Measurements from ENCODE around the gene SLC20A1.
A peak's percentile ranks its signal among the peaks of the same experiment; 100 is the strongest.
"Not testable (repeated sequence)": the region's sequence is repeated elsewhere in the genome, so short reads cannot be mapped to it uniquely, and the experiment has no call there.

Gene SLC20A1

GRCh38 chr2:112645310-112646101, at the start of gene SLC20A1:
SLC20A1 (plus strand) TSS chr2:112645939; CDS start chr2:112646829, 890 bp downstream.
- no peaks in the 10 kb centered on the region for H3K9me3 Mint-ChIP-seq
- no peaks in the 10 kb centered on the region for H3K27me3 Mint-ChIP-seq (ENCODE audit: low read depth)
- H3K4me1 Mint-ChIP-seq (ENCODE audit: low read depth): peaks cover 63% of the 10 kb centered on the region
- peak within 1 kb of the TSS; percentile 96 for H3K4me3 Mint-ChIP-seq
- peak; percentile 99 for DNase-seq (ENCODE audit: low spot score)
- H3K36me3 Mint-ChIP-seq (ENCODE audit: low read depth): peaks cover 42% of the 10 kb centered on the region
- peak within 1 kb of the TSS; percentile 95 for H3K27ac Mint-ChIP-seq

GRCh38 chr2:112597537-112598322, 48.0 kb upstream of the SLC20A1 start:
- H3K4me3 Mint-ChIP-seq: no peak overlapping the region
- H3K27ac Mint-ChIP-seq: no peak overlapping the region

GRCh38 chr2:112600634-112601033, 45.1 kb upstream of the SLC20A1 start:
- H3K27me3 Mint-ChIP-seq (ENCODE audit: low read depth): no peaks in the 10 kb centered on the region
- no peaks in the 10 kb centered on the region for H3K36me3 Mint-ChIP-seq (ENCODE audit: low read depth)
- DNase-seq (ENCODE audit: low spot score): no peak
- H3K4me3 Mint-ChIP-seq: no peak overlapping the region
- H3K27ac Mint-ChIP-seq: no peak overlapping the region
- peaks cover 8% of the 10 kb centered on the region for H3K4me1 Mint-ChIP-seq (ENCODE audit: low read depth)
- H3K9me3 Mint-ChIP-seq: no peaks in the 10 kb centered on the region

More at GRCh38 chr2:112597537-112598322, 48.0 kb upstream of the SLC20A1 start:
- DNase-seq (ENCODE audit: low spot score): no peak
- H3K36me3 Mint-ChIP-seq (ENCODE audit: low read depth): peaks cover 2% of the 10 kb centered on the region
- no peaks in the 10 kb centered on the region for H3K9me3 Mint-ChIP-seq
- H3K4me1 Mint-ChIP-seq (ENCODE audit: low read depth): peaks cover 11% of the 10 kb centered on the region
- no peaks in the 10 kb centered on the region for H3K27me3 Mint-ChIP-seq (ENCODE audit: low read depth)

- no peaks in the 10 kb centered on the region for H3K27me3 Mint-ChIP-seq (ENCODE audit: low read depth)
- DNase-seq (ENCODE audit: low spot score): no peak
- no peak overlapping the region for H3K27ac Mint-ChIP-seq
- peaks cover 8% of the 10 kb centered on the region for H3K4me1 Mint-ChIP-seq (ENCODE audit: low read depth)
- no peaks in the 10 kb centered on the region for H3K9me3 Mint-ChIP-seq
- no peaks in the 10 kb centered on the region for H3K36me3 Mint-ChIP-seq (ENCODE audit: low read depth)
- no peak overlapping the region for H3K4me3 Mint-ChIP-seq
These were observed 44.0 kb upstream of the SLC20A1 start for GRCh38 chr2:112601754-112602153.

GRCh38 chr2:112602917-112603316, 42.8 kb upstream of the SLC20A1 start:
- Mint-ChIP-seq H3K4me3 (no peak overlapping the region), H3K9me3 (no peaks in the 10 kb centered on the region), H3K36me3 (ENCODE audit: low read depth) (no peaks in the 10 kb centered on the region), H3K4me1 (ENCODE audit: low read depth) (peaks cover 8% of the 10 kb centered on the region), H3K27me3 (ENCODE audit: low read depth) (no peaks in the 10 kb centered on the region), H3K27ac (no peak overlapping the region)
- no peak for DNase-seq (ENCODE audit: low spot score)

- Mint-ChIP-seq H3K4me1 (ENCODE audit: low read depth) (peaks cover 8% of the 10 kb centered on the region), H3K27me3 (ENCODE audit: low read depth) (no peaks in the 10 kb centered on the region), H3K9me3 (no peaks in the 10 kb centered on the region), H3K36me3 (ENCODE audit: low read depth) (no peaks in the 10 kb centered on the region), H3K4me3 (no peak overlapping the region), H3K27ac (no peak overlapping the region)
- DNase-seq (ENCODE audit: low spot score): no peak
These were observed 42.0 kb upstream of the SLC20A1 start for GRCh38 chr2:112603731-112604130.

GRCh38 chr2:112604952-112605351, 40.8 kb upstream of the SLC20A1 start:
- H3K4me1 Mint-ChIP-seq (ENCODE audit: low read depth): peaks cover 6% of the 10 kb centered on the region
- no peaks in the 10 kb centered on the region for H3K36me3 Mint-ChIP-seq (ENCODE audit: low read depth)
- H3K4me3 Mint-ChIP-seq: no peak overlapping the region
- H3K27ac Mint-ChIP-seq: no peak overlapping the region
- no peaks in the 10 kb centered on the region for H3K27me3 Mint-ChIP-seq (ENCODE audit: low read depth)
- no peaks in the 10 kb centered on the region for H3K9me3 Mint-ChIP-seq
- DNase-seq (ENCODE audit: low spot score): no peak

GRCh38 chr2:112605926-112606325, 39.8 kb upstream of the SLC20A1 start:
- H3K9me3 Mint-ChIP-seq: no peaks in the 10 kb centered on the region
- no peak for DNase-seq (ENCODE audit: low spot score)
- peaks cover 2% of the 10 kb centered on the region for H3K4me1 Mint-ChIP-seq (ENCODE audit: low read depth)
- H3K36me3 Mint-ChIP-seq (ENCODE audit: low read depth): no peaks in the 10 kb centered on the region
- H3K27me3 Mint-ChIP-seq (ENCODE audit: low read depth): peaks cover 8% of the 10 kb centered on the region
- no peak overlapping the region for H3K4me3 Mint-ChIP-seq
- no peak overlapping the region for H3K27ac Mint-ChIP-seq

GRCh38 chr2:112606547-112606946, 39.2 kb upstream of the SLC20A1 start:
- Mint-ChIP-seq H3K9me3 (no peaks in the 10 kb centered on the region), H3K27me3 (ENCODE audit: low read depth) (peaks cover 14% of the 10 kb centered on the region), H3K4me1 (ENCODE audit: low read depth) (no peaks in the 10 kb centered on the region), H3K27ac (no peak overlapping the region), H3K36me3 (ENCODE audit: low read depth) (no peaks in the 10 kb centered on the region), H3K4me3 (no peak overlapping the region)
- no peak for DNase-seq (ENCODE audit: low spot score)

- no peaks in the 10 kb centered on the region for H3K36me3 Mint-ChIP-seq (ENCODE audit: low read depth)
- no peak for DNase-seq (ENCODE audit: low spot score)
- no peaks in the 10 kb centered on the region for H3K9me3 Mint-ChIP-seq
- peaks cover 25% of the 10 kb centered on the region for H3K27me3 Mint-ChIP-seq (ENCODE audit: low read depth)
- H3K27ac Mint-ChIP-seq: no peak overlapping the region
- no peak overlapping the region for H3K4me3 Mint-ChIP-seq
- H3K4me1 Mint-ChIP-seq (ENCODE audit: low read depth): no peaks in the 10 kb centered on the region
These were observed 37.9 kb upstream of the SLC20A1 start for GRCh38 chr2:112607680-112608438.

GRCh38 chr2:112609320-112609719, 36.4 kb upstream of the SLC20A1 start:
- H3K27ac Mint-ChIP-seq; H3K9me3 Mint-ChIP-seq; H3K36me3 Mint-ChIP-seq (ENCODE audit: low read depth); H3K4me3 Mint-ChIP-seq; DNase-seq (ENCODE audit: low spot score); H3K4me1 Mint-ChIP-seq (ENCODE audit: low read depth): not testable (repeated sequence)
- peaks cover 33% of the 10 kb centered on the region for H3K27me3 Mint-ChIP-seq (ENCODE audit: low read depth)

- H3K4me1 Mint-ChIP-seq (ENCODE audit: low read depth); DNase-seq (ENCODE audit: low spot score); H3K36me3 Mint-ChIP-seq (ENCODE audit: low read depth); H3K9me3 Mint-ChIP-seq; H3K4me3 Mint-ChIP-seq; H3K27ac Mint-ChIP-seq: not testable (repeated sequence)
- peaks cover 33% of the 10 kb centered on the region for H3K27me3 Mint-ChIP-seq (ENCODE audit: low read depth)
These were observed 33.5 kb upstream of the SLC20A1 start for GRCh38 chr2:112612283-112612682.

- H3K27ac Mint-ChIP-seq: no peak overlapping the region
- no peaks in the 10 kb centered on the region for H3K4me1 Mint-ChIP-seq (ENCODE audit: low read depth)
- H3K9me3 Mint-ChIP-seq: no peaks in the 10 kb centered on the region
- H3K27me3 Mint-ChIP-seq (ENCODE audit: low read depth): peaks cover 33% of the 10 kb centered on the region
- H3K36me3 Mint-ChIP-seq (ENCODE audit: low read depth): no peaks in the 10 kb centered on the region
- no peak overlapping the region for H3K4me3 Mint-ChIP-seq
- DNase-seq (ENCODE audit: low spot score): no peak
These were observed 31.4 kb upstream of the SLC20A1 start for GRCh38 chr2:112614201-112614840.
